Fibroblast of skin of left biceps (primary cell): ENCODE results near the gene RGS12.
"Not testable (repeated sequence)": the region's sequence is repeated elsewhere in the genome, so short reads cannot be mapped to it uniquely, and the experiment has no call there.

ENCODE experiments used
- DNase-seq, 2 experiments: peaks; one replicate each; pipeline ENCODE4 v3.0.0-alpha.2; 2013; ENCODE audit warnings: low read depth in 2 of 2

The RGS12 gene

GRCh38 chr4:3297066-3297859, 4.4 kb downstream of the RGS12 start:
- no peak for DNase-seq

- no peak for DNase-seq
These were observed 6.5 kb downstream of the RGS12 start for GRCh38 chr4:3299122-3299975.

- no peak for DNase-seq
These were observed 7.3 kb downstream of the RGS12 start for GRCh38 chr4:3299976-3300671.

- DNase-seq, result not testable (repeated sequence)
These were observed 8.1 kb downstream of the RGS12 start for GRCh38 chr4:3300882-3301281.

GRCh38 chr4:3301450-3302172, 8.8 kb downstream of the RGS12 start:
- no peak for DNase-seq

GRCh38 chr4:3302173-3302785, 9.5 kb downstream of the RGS12 start:
- DNase-seq, result no peak

GRCh38 chr4:3302786-3303564, 10.2 kb downstream of the RGS12 start:
- no peak for DNase-seq

- DNase-seq, result no peak
These were observed 10.7 kb downstream of the RGS12 start for GRCh38 chr4:3303565-3303824.

- DNase-seq, result no peak
These were observed 11.3 kb downstream of the RGS12 start for GRCh38 chr4:3303923-3304710.

GRCh38 chr4:3304831-3305609, 12.2 kb downstream of the RGS12 start:
- no peak for DNase-seq

GRCh38 chr4:3305610-3306371, 13.0 kb downstream of the RGS12 start:
- no peak for DNase-seq

GRCh38 chr4:3306450-3306849, 13.6 kb downstream of the RGS12 start:
- no peak for DNase-seq

- no peak for DNase-seq
These were observed 14.2 kb downstream of the RGS12 start for GRCh38 chr4:3307060-3307459.

- DNase-seq, result no peak
These were observed 14.7 kb downstream of the RGS12 start for GRCh38 chr4:3307486-3307885.

GRCh38 chr4:3307891-3308575, 15.2 kb downstream of the RGS12 start:
- DNase-seq, result no peak

- DNase-seq, result no peak
These were observed 15.9 kb downstream of the RGS12 start for GRCh38 chr4:3308691-3309090.

- no peak for DNase-seq
These were observed 17.7 kb downstream of the RGS12 start for GRCh38 chr4:3310301-3311094.
